WTC11 (cell line): Measurements from ENCODE around the gene ERCC5.

Experiments used
- CREM ChIP-seq: sonication (generic); formaldehyde crosslinking; IDR thresholded peaks from 2 replicates; pipeline ENCODE4 v1.8.1; 2022; ENCODE audit warnings: mild to moderate bottlenecking, missing genetic modification reagents, moderate library complexity
- ELF4 ChIP-seq: sonication (generic); formaldehyde crosslinking; IDR thresholded peaks from 2 replicates; pipeline ENCODE4 v1.8.1; 2022; ENCODE audit warnings: low read depth, mild to moderate bottlenecking, moderate library complexity, missing genetic modification reagents
- IRF2 ChIP-seq: sonication (generic); formaldehyde crosslinking; IDR thresholded peaks from 2 replicates; pipeline ENCODE4 v1.8.0; 2022; ENCODE audit warnings: low read depth, missing genetic modification reagents, borderline replicate concordance
- JUN ChIP-seq: sonication (generic); formaldehyde crosslinking; IDR thresholded peaks from 2 replicates; pipeline ENCODE4 v1.8.0; 2023; ENCODE audit warnings: mild to moderate bottlenecking, missing genetic modification reagents
- NFYB ChIP-seq: sonication (generic); formaldehyde crosslinking; conservative IDR thresholded peaks from 2 replicates; pipeline ENCODE4 v1.8.0; 2022; ENCODE audit warnings: low read depth, missing genetic modification reagents
- NR1H2 ChIP-seq: sonication (generic); formaldehyde crosslinking; IDR thresholded peaks from 2 replicates; pipeline ENCODE4 v1.9.0; 2021; ENCODE audit warnings: mild to moderate bottlenecking, moderate library complexity, missing genetic modification reagents
- NR3C1 ChIP-seq: sonication (generic); formaldehyde crosslinking; conservative IDR thresholded peaks from 2 replicates; pipeline ENCODE4 v1.8.1; 2023; ENCODE audit warnings: low read depth, mild to moderate bottlenecking, missing genetic modification reagents
- ZNF138 ChIP-seq: sonication (generic); formaldehyde crosslinking; conservative IDR thresholded peaks from 2 replicates; pipeline ENCODE4 v1.8.1; 2022; ENCODE audit warnings: mild to moderate bottlenecking, moderate library complexity, missing genetic modification reagents
- TF ChIP-seq, protein P1 (sequence below): fragments of 200-600 bp; IDR thresholded peaks from 2 replicates; pipeline ENCODE4 v1.8.0; 2022; ENCODE audit warnings: antibody characterized with exemption

DNA sequence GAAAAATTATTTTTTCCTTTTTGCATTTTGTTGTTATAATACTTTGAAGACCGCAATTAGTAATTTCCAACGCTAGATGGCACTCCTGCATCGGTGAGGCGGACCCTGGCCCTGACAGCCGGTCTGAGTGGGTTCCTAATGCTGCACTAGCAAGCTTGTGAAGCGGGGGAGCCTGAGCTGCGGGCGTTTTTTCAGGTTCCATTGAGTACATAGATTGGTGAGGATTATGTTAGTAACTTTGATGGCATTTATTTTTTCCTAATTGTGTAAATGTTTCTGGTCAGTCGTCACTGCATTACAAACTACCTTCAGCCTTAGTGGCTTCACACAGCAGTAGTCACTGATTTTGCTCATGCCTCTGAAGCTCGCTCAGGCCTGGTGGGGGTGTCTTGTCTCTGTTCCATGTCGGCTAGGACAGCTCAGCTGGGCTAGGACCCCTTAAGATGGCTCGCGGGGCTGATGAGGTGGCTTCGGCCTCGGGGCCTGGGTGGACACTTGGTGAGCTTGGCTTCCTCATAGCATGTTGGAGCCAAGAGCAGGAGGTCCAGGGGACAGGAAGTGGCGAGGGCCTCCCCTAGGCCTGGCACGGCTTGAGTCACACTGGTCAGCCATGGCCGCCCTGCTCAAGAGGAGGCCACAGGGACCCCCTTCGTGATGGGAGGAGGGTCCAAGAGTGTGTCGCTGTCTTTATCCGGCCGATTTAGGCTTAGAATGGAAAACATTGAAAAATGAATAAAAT, 25.0 kb downstream of the ERCC5 start:
- TF ChIP-seq ZNF138 (CRISPR knock-in tag) (no peak), ELF4 (CRISPR knock-in tag) (no peak), CREM (no peak), NR3C1 (CRISPR knock-in tag) (no peak), NFYB (CRISPR knock-in tag) (no peak), JUN (CRISPR knock-in tag) (no peak), NR1H2 (no peak), IRF2 (CRISPR knock-in tag) (no peak)
- TF ChIP-seq, protein P1, sequence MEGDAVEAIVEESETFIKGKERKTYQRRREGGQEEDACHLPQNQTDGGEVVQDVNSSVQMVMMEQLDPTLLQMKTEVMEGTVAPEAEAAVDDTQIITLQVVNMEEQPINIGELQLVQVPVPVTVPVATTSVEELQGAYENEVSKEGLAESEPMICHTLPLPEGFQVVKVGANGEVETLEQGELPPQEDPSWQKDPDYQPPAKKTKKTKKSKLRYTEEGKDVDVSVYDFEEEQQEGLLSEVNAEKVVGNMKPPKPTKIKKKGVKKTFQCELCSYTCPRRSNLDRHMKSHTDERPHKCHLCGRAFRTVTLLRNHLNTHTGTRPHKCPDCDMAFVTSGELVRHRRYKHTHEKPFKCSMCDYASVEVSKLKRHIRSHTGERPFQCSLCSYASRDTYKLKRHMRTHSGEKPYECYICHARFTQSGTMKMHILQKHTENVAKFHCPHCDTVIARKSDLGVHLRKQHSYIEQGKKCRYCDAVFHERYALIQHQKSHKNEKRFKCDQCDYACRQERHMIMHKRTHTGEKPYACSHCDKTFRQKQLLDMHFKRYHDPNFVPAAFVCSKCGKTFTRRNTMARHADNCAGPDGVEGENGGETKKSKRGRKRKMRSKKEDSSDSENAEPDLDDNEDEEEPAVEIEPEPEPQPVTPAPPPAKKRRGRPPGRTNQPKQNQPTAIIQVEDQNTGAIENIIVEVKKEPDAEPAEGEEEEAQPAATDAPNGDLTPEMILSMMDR, result peak; percentile 67
